Mammary epithelial cell (primary cell): ENCODE data around the gene CCR9.

Source experiments
- EZH2 ChIP-seq: IDR thresholded peaks from 2 replicates; pipeline ENCODE4 v1.6.1; 2012; ENCODE audit warnings: low read length, inconsistent platforms, borderline replicate concordance
- TF ChIP-seq, protein P1 (sequence below), 2 donors: IDR thresholded peaks in 1 of 2; conservative IDR thresholded peaks in 1 of 2; 2 replicates each; pipeline ENCODE4 v1.5.1; 2011 to 2012; ENCODE audit warnings: inconsistent platforms in 2 of 2, low read length in 2 of 2, mild to moderate bottlenecking in 2 of 2, control low read depth in 1 of 2, low read depth in 1 of 2; ENCODE audit not compliant: insufficient read depth in 1 of 2; ENCODE audit errors: extremely low read depth in 1 of 2

DNA sequence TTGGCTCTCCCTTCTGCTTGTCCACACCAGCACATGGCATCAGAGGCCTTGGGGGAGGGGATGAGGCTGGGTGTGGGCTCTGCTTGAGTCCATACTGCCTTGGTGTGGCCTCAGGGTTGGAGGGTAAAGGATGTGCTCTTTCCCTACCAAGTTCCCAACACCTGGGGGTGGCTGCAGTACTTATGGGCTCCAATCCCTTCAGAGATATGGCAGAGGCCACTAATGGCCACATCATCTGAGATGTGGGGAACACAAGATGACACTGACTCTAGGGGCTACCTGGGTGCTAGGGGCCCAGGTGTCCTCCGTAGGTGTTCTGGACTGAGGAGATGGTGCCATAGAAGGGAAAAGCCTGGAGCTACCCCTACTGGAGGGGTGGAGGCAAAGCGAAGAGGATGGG is 63.8 kb downstream of the CCR9 start:
- no peak for TF ChIP-seq EZH2
- TF ChIP-seq, protein P1, sequence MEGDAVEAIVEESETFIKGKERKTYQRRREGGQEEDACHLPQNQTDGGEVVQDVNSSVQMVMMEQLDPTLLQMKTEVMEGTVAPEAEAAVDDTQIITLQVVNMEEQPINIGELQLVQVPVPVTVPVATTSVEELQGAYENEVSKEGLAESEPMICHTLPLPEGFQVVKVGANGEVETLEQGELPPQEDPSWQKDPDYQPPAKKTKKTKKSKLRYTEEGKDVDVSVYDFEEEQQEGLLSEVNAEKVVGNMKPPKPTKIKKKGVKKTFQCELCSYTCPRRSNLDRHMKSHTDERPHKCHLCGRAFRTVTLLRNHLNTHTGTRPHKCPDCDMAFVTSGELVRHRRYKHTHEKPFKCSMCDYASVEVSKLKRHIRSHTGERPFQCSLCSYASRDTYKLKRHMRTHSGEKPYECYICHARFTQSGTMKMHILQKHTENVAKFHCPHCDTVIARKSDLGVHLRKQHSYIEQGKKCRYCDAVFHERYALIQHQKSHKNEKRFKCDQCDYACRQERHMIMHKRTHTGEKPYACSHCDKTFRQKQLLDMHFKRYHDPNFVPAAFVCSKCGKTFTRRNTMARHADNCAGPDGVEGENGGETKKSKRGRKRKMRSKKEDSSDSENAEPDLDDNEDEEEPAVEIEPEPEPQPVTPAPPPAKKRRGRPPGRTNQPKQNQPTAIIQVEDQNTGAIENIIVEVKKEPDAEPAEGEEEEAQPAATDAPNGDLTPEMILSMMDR (conservative IDR thresholded peaks at IDR 0.05 in 1 of 2, IDR thresholded peaks at IDR 0.05 in 1 of 2; ENCODE audit: extremely low read depth in 1 of 2, insufficient read depth in 1 of 2, low read depth in 1 of 2, low read length in 2 of 2) = no peak
